ENCODE results near the gene SLC12A2.

The SLC12A2 gene

GRCh38 chr5:128216285-128216684 is 132.7 kb downstream of the SLC12A2 start:
- DNase-seq, result peak in 2 of 10 donors; percentile 73
- intact Hi-C loops (cut with DNase I), result loop anchor here (2.0 kb wide), 1 partner anchor 627 kb away; no protein-coding TSS in a partner anchor

- intact Hi-C loops (cut with DNase I), result loop anchor here (2.0 kb wide), 1 partner anchor 626 kb away; no protein-coding TSS in a partner anchor
- DNase-seq, result peak in 3 of 10 donors; percentile 15 to 82 (median 79)
Observed at GRCh38 chr5:128216860-128217531, 133.4 kb downstream of the SLC12A2 start.

- intact Hi-C loops (cut with DNase I), result no loop called here
- DNase-seq, result no peak
Observed at GRCh38 chr5:128220841-128221240, 137.3 kb downstream of the SLC12A2 start.

- intact Hi-C loops (cut with DNase I), result no loop called here
- DNase-seq, result no peak
Observed at GRCh38 chr5:128224336-128224735, 140.8 kb downstream of the SLC12A2 start.

GRCh38 chr5:128225245-128226030 is 141.9 kb downstream of the SLC12A2 start:
- DNase-seq, result no peak
- intact Hi-C loops (cut with DNase I), result no loop called here

- no peak for DNase-seq
- intact Hi-C loops (cut with DNase I), result no loop called here
Observed at GRCh38 chr5:128228008-128228407, 144.4 kb downstream of the SLC12A2 start.

DNA sequence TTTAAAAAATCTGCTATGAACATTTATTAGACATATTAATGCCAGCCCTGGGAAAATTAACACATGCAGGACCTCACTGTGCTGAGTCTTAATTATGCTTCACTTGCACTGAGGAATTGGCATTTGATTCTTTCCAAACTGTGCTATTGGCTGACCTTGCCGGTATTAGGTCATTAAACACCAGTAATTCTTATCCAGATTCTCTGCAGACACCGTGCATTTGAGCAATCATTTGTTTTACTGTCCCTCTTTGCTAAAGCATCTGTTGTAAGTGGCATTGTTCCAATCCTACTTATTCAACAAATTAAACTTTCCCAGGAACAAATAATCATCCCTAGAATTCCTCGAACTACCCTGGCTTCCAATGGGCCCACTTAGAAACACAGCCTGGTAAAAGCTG is 145.0 kb downstream of the SLC12A2 start:
- intact Hi-C loops (cut with DNase I), result no loop called here
- DNase-seq, result no peak

- no peak for DNase-seq
- intact Hi-C loops (cut with DNase I), result no loop called here
Observed at GRCh38 chr5:128234928-128235641, 151.5 kb downstream of the SLC12A2 start.

DNA sequence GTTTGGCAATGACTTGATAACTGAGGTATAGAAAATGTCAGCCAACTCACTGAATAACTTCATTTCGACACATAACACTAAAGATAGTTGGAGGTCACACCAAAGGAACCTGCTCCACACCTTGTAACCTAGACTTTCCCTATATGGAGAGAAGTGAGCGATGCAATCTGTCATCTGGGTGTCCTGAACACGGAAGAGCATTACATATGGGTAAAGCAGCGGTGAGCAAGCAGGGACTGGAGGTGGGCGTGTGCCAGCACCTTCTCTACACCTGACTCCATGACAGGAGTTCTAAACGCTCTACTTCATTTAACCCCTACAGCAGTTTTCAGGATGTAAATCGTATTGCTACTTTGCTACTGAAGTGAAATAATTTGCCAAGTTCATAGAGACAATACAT is 152.8 kb downstream of the SLC12A2 start:
- DNase-seq, result no peak
- intact Hi-C loops (cut with DNase I), result no loop called here

DNA sequence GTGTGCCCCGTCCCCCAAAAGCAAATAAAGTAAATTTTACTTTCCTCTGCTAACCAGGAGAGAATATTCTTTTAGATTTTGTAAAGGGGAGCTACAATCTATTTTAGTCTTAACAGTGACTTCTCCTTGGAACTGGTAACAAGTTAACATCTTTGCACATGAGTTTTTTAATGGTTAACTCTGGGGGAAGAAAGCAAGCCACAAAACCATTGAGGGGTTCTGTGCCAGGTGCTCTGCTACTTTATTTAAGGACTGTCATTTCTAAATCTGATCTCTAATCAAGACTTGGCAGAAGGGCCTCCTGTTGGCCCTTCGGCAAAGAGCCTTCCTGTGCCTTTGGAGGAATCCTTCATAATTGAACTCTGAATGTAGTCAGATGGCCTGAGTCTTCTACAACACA is 153.4 kb downstream of the SLC12A2 start:
- intact Hi-C loops (cut with DNase I), result no loop called here
- DNase-seq, result no peak

- DNase-seq, result no peak
- intact Hi-C loops (cut with DNase I), result no loop called here
Observed at GRCh38 chr5:128237546-128237945, 154.0 kb downstream of the SLC12A2 start.
